ENCODE results near the gene MRE11. TPM values are rescaled to one million over a fixed set of nuclear protein-coding genes. Genes with fewer than 3 reads are reported as not detected.

Gene MRE11
- total RNA-seq, 4 donors from 2014 or later = 5.6 to 17.0 (median 9.9) TPM

- H3K9me3 ChIP-seq = no peaks in the 10 kb centered on the region
- 77 to 100% methylated on average over 1 of the region's 1 CpG for WGBS, 2 donors (ENCODE audit: low coverage in 1 of 2)
- no peaks in the 10 kb centered on the region for H3K27me3 ChIP-seq
- H3K27ac ChIP-seq = no peak overlapping the region
- H3K4me3 ChIP-seq = no peak overlapping the region
- no peaks in the 10 kb centered on the region for H3K4me1 ChIP-seq
- no peak for TF ChIP-seq POLR2A (IDR thresholded peaks at IDR 0.05)
- in situ Hi-C loops (cut with MboI; ENCODE audit: low pct_ligation_motif_present in 1 of 4, low pct_unique_long_range_greater_than_20kb in 1 of 4, low sequenced_read_pairs in 3 of 4) (no loop called here), intact Hi-C loops (cut with DNase I; ENCODE audit: low total_unique reads) (no loop called here)
- H3K36me3 ChIP-seq = peaks cover 0 to 31% (median 11%) of the 10 kb centered on the region in 4 donors
- DNase-seq = no peak
Observed at GRCh38 chr11:94449029-94449428, 44.6 kb downstream of the MRE11 start.

DNA sequence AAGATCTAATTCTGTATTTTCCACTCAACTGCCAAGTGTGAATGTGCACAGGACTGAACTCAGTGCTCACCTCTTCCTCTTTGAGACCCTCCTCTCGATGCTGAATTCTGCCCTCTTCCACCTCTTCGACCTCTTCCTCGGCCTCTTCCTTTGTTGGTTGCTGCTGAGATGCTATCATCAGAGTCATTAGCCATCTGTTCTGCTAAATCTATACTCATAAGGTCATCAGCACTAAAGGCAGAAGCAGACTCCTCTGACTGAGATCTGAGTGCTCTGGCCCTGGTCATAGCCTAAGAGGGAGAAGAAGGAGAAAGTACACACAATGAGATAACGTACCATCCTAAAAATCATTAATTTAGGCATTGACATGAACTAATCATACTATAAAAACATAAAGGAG is 46.5 kb downstream of the MRE11 start:
- in situ Hi-C loops (cut with MboI; ENCODE audit: low pct_ligation_motif_present in 1 of 4, low pct_unique_long_range_greater_than_20kb in 1 of 4, low sequenced_read_pairs in 3 of 4) (no loop called here), intact Hi-C loops (cut with DNase I; ENCODE audit: low total_unique reads) (no loop called here)
- Histone ChIP-seq H3K27me3 (no peaks in the 10 kb centered on the region), H3K4me3 (no peak overlapping the region), H3K27ac (no peak overlapping the region), H3K9me3 (no peaks in the 10 kb centered on the region), H3K4me1 (no peaks in the 10 kb centered on the region), H3K36me3 (peaks cover 0 to 32% (median 11%) of the 10 kb centered on the region in 4 donors)
- TF ChIP-seq EP300 (IDR thresholded peaks at IDR 0.05; ENCODE audit: low read depth) = no peak
- TF ChIP-seq CTCF (IDR thresholded peaks at IDR 0.05) = no peak
- no peak for TF ChIP-seq POLR2A (IDR thresholded peaks at IDR 0.05)
- TF ChIP-seq POLR2AphosphoS5 (IDR thresholded peaks at IDR 0.05) = no peak
- DNase-seq = no peak
- 87 to 91% methylated on average over 4 of the region's 4 CpGs for WGBS, 2 donors (ENCODE audit: low coverage in 1 of 2)

- Histone ChIP-seq H3K36me3 (peaks cover 0 to 32% (median 11%) of the 10 kb centered on the region in 4 donors), H3K9me3 (no peaks in the 10 kb centered on the region), H3K4me1 (no peaks in the 10 kb centered on the region), H3K4me3 (no peak overlapping the region), H3K27ac (no peak overlapping the region), H3K27me3 (no peaks in the 10 kb centered on the region)
- 88 to 90% methylated on average over 1 of the region's 1 CpG for WGBS, 2 donors (ENCODE audit: low coverage in 1 of 2)
- no peak for DNase-seq
- intact Hi-C loops (cut with DNase I; ENCODE audit: low total_unique reads) = no loop called here
- TF ChIP-seq POLR2AphosphoS5 (IDR thresholded peaks at IDR 0.05) = no peak
- TF ChIP-seq POLR2A (IDR thresholded peaks at IDR 0.05) = no peak
- TF ChIP-seq EP300 (IDR thresholded peaks at IDR 0.05; ENCODE audit: low read depth) = no peak
- no peak for TF ChIP-seq CTCF (IDR thresholded peaks at IDR 0.05)
- in situ Hi-C loops (cut with MboI; ENCODE audit: low pct_ligation_motif_present in 1 of 4, low pct_unique_long_range_greater_than_20kb in 1 of 4, low sequenced_read_pairs in 3 of 4) = no loop called here
Observed at GRCh38 chr11:94445641-94446040, 48.0 kb downstream of the MRE11 start.

GRCh38 chr11:94433049-94433448 is 60.6 kb downstream of the MRE11 start:
- DNase-seq = no peak
- in situ Hi-C loops (cut with MboI; ENCODE audit: low pct_ligation_motif_present in 1 of 4, low pct_unique_long_range_greater_than_20kb in 1 of 4, low sequenced_read_pairs in 3 of 4) = no loop called here
- Histone ChIP-seq H3K9me3 (peaks cover 0 to 4% of the 10 kb centered on the region in 2 donors), H3K4me3 (no peak overlapping the region), H3K27ac (no peak overlapping the region), H3K36me3 (peaks cover 0 to 40% (median 4%) of the 10 kb centered on the region in 4 donors), H3K27me3 (no peaks in the 10 kb centered on the region), H3K4me1 (no peaks in the 10 kb centered on the region)
- TF ChIP-seq CTCF (IDR thresholded peaks at IDR 0.05) (no peak), EP300 (IDR thresholded peaks at IDR 0.05; ENCODE audit: low read depth) (no peak), POLR2AphosphoS5 (IDR thresholded peaks at IDR 0.05) (no peak), POLR2A (IDR thresholded peaks at IDR 0.05) (no peak)
- intact Hi-C loops (cut with DNase I; ENCODE audit: low total_unique reads) = no loop called here
- 43 to 60% methylated on average over 1 of the region's 1 CpG for WGBS, 2 donors (ENCODE audit: low coverage in 1 of 2)

DNA sequence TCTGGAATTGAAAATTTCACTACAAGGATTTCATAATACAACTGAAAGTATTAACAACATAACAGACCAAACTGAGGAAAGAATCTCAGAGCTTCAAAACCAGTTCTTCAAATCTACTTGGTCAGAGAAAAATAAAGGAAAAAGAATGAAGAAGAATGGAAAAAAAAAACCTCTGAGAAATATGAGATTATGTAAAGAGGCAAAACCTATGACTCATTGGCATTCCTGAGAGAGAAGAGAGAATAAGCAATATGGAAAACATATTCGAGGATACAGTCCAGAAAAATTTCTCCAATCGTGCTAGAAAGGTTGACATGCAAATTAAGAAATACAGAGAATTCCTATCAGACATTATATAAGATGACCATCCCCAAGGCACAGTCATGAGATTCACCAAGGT is 69.0 kb downstream of the MRE11 start:
- Histone ChIP-seq H3K4me1 (no peaks in the 10 kb centered on the region), H3K9me3 (peaks cover 0 to 6% of the 10 kb centered on the region in 2 donors), H3K4me3 (no peak overlapping the region), H3K36me3 (peaks cover 0 to 33% (median 1%) of the 10 kb centered on the region in 4 donors), H3K27me3 (no peaks in the 10 kb centered on the region), H3K27ac (no peak overlapping the region)
- TF ChIP-seq POLR2AphosphoS5 (IDR thresholded peaks at IDR 0.05) (no peak), POLR2A (IDR thresholded peaks at IDR 0.05) (no peak), EP300 (IDR thresholded peaks at IDR 0.05; ENCODE audit: low read depth) (no peak), CTCF (IDR thresholded peaks at IDR 0.05) (no peak)
- DNase-seq = no peak
- in situ Hi-C loops (cut with MboI; ENCODE audit: low pct_ligation_motif_present in 1 of 4, low pct_unique_long_range_greater_than_20kb in 1 of 4, low sequenced_read_pairs in 3 of 4) = loop anchor here in 1 of 4 donors (25.0 kb wide), 1 partner anchor 237 kb away; no protein-coding TSS in a partner anchor
- intact Hi-C loops (cut with DNase I; ENCODE audit: low total_unique reads) = no loop called here
- 84 to 100% methylated on average over 1 to 2 of the region's 2 CpGs for WGBS, 2 donors (ENCODE audit: low coverage in 1 of 2)
